NCI-H1048 (cell line): ENCODE data around the gene WWOX.

Experiments
- DNase-seq: peaks from one replicate; lab custom pipeline; 2025; lab: John Stamatoyannopoulos, UW

The WWOX gene

GRCh38 chr16:78438632-78439031 lies 339.2 kb downstream of the WWOX start:
- no peak for DNase-seq

GRCh38 chr16:78439646-78440045 lies 340.2 kb downstream of the WWOX start:
- no peak for DNase-seq

DNA sequence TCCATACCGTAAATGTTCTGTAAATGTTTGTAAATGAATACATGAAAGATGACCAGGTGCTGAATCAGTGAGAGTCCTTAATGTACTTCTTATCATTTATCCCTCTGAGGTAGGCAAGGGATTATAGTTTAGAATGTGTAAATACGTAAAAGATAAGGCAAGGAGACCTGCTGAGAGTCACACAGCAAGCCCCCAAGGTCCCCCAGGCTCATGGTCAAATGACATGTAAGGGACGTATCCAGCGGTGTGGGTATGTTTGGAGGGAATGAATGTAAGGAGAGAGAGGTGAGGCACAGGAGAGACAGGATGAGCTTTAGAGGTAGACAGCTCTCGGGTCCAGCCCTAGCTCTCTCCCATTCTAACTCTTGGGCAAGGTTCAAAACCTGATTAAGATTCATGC lies 341.8 kb downstream of the WWOX start:
- no peak for DNase-seq

GRCh38 chr16:78443542-78444364 lies 344.3 kb downstream of the WWOX start:
- DNase-seq = no peak

DNA sequence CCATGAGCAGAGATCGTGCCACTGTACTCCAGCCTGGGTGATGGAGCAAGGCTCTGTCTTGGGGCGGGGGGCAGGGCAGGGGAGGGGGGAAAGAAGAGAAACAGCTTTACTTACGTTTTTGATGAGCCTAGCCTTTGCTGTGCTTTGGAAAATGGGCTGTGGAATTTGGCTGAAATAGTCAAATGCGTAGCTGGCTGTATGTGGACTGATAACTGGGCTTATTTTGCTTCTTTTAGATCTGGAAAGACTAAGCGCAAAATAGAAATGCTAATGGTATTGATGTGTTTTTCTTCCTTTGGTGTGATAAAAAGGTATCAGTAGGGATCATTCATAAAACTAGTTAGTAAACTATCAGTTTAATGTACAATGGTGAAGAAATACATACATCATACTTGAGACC lies 346.4 kb downstream of the WWOX start:
- DNase-seq = no peak

DNA sequence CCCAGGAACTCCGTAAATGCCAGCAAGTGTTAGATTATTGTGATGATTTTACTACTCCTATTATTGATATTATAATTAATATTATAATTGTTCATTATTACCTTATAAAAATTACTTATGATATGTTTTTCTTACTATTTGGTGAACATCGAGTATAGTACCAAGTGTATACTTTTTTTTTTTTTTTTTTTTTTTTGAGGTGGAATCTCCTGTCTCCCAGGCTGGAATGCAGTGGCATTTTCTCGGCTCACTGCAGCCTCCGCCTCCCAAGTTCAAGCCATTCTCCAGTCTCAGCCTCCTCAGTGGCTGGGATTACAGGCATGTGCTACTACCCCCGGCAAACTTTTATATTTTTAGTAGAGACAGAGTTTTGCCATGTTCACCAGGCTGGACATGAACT lies 347.0 kb downstream of the WWOX start:
- no peak for DNase-seq

DNA sequence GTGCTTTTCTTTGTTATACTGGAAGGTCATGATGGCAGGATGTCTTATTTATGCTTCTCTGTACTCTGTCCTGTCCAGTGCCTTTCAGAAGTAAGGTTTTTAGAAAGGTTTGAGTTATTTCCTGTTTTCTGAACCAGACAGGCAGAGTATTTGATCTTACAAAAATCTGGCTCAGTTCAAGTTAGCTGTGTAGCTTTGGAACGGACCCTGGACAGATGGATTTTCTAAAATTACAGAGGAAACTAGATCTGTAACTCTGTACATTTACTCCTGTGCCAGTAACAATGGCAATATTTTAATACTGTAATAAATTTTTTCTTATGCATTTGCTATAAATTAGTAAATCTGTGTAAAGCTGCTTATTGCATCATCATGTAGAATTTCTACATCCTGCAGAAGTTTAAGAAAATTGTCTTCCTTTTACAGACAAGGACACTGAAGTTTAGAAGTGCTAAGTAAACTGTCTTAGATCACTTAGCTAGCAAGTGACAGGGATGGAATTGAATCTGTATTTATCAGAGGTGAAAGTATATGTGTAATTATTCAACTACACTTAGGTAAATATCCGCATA lies 347.6 kb downstream of the WWOX start:
- DNase-seq = no peak

GRCh38 chr16:78448658-78449271 lies 349.3 kb downstream of the WWOX start:
- DNase-seq = no peak

DNA sequence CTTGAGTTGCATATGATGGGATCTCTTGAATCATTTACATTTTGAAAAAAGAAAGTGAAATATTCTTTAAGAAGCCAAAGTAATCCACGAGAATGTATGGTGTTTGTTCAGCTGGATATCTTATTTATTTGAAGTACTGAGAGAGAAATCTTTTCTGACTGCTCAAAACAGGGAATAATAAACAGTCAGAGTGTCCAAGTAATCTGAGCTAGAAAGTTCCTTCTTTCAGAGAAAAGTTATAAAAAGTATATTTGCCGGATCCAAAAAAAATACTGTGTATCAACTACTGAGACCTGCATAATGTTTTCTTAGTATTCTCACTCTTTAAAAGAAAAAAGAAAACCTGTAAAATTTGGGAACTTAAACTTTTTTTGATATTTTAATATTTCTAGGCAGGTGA lies 350.8 kb downstream of the WWOX start:
- DNase-seq = no peak

GRCh38 chr16:78452025-78452555 lies 352.6 kb downstream of the WWOX start:
- DNase-seq = no peak

DNA sequence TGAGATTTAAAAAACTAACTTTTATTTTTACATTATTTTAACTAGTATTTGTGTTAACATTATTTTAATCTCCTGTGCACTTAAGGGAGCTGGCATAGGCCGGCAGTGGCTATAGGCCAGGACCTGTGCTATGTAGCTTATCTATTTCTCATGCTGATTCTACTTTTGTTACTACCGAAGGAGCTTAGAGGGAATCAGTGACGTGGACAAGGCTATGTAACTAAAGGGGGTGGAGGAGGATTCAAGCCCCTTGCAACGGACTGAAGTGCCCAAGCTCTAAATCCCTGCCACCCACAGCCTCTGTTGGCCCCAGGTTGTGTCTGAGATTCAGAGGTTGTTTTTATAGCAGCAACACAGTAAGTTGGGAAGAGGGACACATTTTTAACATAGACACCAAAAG lies 356.4 kb downstream of the WWOX start:
- no peak for DNase-seq

- no peak for DNase-seq
These were observed 359.1 kb downstream of the WWOX start for GRCh38 chr16:78458588-78458987.

GRCh38 chr16:78460428-78460827 lies 361.0 kb downstream of the WWOX start:
- no peak for DNase-seq

GRCh38 chr16:78461087-78461486 lies 361.6 kb downstream of the WWOX start:
- DNase-seq = no peak

DNA sequence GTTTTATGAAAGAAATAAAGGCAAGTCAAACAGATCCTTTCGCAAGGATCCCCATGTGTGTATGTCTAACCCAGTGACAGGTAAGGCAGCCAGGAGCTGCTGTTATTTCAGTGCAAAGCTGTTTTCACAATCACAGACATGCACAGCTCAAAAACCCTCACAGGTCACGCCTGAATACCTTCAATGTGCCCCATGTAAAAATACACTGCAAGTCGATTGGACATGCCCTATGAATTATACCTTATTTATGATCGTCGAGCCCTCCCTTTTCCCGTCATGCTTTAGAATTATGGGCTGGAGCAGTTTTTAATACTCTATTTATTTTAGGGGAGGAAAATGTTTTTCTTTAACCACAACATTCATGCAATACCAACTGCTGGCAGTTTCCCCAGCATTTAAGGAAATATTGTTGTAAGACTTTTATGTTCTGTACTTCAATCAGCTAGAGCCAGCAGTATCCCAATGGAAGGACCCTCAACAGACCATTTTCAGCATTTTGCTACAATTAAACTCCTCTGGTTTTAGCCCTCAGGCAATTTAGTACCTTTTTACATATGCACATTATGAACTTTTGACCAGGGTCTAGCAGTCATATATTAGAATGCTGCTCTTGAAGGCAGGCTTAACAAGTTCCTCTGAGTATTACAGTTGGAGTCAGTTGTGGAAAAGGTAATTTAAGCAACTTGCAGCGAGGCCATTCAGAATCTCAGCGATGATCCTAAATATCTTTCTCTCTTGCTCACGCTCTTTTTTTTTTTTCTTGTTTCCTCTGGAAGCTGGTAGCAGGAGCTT lies 362.2 kb downstream of the WWOX start:
- DNase-seq = no peak

DNA sequence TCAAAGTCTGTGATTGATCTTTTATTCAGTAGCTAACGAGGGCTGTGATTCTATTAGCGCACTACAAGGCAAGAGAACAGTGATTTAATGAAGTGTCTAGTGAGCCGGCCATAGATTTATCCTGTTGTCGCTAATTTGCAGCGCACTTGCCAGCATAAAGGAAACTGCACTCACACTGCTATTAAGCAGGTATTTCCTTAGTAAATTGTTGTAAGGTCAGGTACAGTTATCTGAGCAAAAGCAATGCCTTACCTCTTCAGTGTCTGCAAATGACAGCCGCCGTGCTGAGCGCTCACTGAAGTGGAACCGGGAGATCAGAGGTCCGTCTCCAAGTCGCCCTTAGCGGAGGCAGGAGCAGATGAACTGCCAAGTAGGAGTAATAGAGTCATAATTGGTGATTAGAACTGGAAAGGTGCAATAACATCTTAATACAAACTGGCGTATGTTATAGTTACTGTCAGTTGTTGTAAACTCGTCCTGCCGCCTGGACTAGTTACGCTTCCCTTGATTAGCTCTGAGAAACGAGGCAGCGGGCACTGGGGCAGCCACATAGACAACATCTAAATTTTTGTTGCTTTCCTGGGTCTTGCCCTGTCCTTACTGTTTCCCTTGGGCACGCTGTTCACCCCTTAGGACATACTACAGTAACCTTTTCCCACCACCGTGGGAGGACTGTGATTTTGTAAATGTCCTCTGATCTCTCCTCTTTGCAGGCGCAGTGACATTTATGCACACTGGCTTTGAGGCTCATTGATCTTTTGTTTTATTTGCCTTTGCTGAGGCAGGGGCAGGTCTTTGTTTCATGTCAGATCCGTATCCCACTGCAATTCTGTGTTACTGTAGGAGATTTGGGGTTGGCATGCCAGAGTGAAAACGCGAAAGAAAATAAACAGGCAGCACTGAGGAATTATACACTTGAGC lies 363.1 kb downstream of the WWOX start:
- no peak for DNase-seq

GRCh38 chr16:78463591-78463990 lies 364.1 kb downstream of the WWOX start:
- DNase-seq = no peak

- no peak for DNase-seq
These were observed 365.4 kb downstream of the WWOX start for GRCh38 chr16:78464833-78465232.

DNA sequence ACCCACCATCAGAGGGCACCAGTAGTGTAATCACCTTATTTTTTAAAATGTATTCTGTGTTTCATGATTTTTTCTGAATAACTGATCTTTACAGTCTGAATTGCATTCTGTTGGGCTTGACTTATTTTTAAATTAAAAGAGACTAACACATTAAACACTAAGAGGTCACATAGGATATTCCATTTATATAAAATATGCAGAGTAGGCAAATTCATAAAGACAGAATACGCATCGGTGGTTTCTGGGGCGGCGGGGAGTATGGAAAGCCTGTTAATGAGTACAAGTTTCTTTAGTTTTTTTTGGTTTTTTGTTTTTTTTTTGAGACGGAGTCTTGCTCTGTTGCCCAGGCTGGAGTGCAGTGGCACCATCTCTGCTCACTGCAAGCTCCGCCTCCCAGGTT lies 366.3 kb downstream of the WWOX start:
- DNase-seq = no peak

DNA sequence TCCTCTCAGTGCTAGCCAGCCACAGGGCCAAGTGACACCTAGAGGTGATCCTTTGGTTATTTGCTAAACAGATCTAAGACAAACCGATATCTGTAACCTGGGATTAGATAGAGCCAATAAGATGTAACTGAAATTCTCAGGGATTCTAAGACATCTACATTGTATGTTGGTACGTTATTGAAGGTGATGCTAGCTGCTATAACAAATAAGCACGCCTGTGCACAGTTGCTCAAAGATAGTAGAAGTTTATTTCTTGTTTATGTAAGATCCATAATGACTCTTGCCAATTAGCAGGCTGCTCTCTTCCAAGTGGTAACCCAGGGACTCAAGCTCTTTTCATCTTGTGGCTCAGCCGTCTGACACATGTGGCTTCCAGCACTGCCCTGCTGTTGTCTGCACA lies 370.3 kb downstream of the WWOX start:
- no peak for DNase-seq

DNA sequence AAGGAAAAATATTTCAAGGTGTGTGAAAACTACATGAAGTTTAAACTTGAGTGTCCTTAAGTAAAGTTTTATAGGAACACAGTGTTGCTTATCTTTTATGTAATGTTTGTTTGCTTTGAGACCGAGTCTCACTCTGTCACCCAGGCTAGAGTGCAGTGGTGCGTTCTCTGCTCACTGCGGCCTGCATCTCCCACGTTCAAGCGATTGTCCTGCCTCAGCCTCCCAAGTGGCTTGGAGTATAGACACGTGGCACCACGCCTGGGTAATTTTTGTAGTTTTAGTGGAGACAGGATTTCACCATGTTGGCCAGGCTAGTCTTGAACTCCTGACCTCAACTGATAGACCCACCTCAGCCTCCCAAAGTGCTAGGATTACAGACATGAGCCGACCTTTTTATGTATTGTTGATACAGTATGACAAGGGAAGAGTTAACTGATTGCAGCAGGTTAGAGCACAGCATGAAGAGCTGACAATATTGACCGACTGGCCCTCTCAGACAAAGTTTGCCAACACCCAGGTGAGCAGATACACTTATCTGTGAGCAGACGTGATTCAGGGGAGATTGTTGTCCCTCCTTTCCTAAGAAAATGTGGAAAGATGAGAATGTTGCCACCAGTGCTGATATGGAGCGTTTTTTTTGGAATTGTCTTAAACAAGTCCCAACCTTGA lies 373.7 kb downstream of the WWOX start:
- DNase-seq = no peak
